ENCODE results near the gene HSD3B2. TPM values are rescaled to one million over a fixed set of nuclear protein-coding genes. Genes with fewer than 3 reads are reported as not detected.

Gene HSD3B2
- total and polyA plus RNA-seq, 4 donors, result 0.29 TPM; not detected in 3

DNA sequence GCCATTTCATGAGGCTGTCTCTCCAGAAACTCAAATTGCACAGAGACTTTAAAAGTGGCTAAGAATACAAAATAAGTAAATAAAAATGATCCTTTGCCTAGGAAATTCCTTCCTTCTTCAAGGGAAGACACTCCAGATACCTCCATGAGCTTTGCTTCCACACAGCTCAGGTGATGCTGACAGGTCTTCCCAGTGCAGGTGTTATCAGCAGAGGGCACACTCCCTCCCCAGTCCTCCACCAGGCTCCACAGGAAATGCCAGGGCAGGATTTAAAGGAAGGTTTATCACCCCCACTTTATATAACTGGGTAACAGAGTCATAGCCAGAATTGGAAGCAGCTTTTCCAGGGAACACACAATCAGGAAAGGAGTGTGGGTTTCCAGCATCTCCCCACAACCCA, 5.7 kb downstream of the HSD3B2 start:
- H3K4me1 ChIP-seq (ENCODE audit: control insufficient read depth, insufficient read depth, low read length), result no peaks in the 10 kb centered on the region
- no peak for DNase-seq (ENCODE audit: low read depth in 4 of 6, low spot score in 6 of 6)
- no peaks in the 10 kb centered on the region for H3K36me3 ChIP-seq (ENCODE audit: control insufficient read depth, insufficient read depth, low read length)
- no peaks in the 10 kb centered on the region for H3K27me3 ChIP-seq (ENCODE audit: control insufficient read depth, insufficient read depth, low read length)
- no peaks in the 10 kb centered on the region for H3K9me3 ChIP-seq (ENCODE audit: control insufficient read depth, insufficient read depth, low read length)
- no peak overlapping the region for H3K27ac ChIP-seq (ENCODE audit: low read depth, low read length)
- no peak overlapping the region for H3K4me3 ChIP-seq (ENCODE audit: low read depth, low read length)

DNA sequence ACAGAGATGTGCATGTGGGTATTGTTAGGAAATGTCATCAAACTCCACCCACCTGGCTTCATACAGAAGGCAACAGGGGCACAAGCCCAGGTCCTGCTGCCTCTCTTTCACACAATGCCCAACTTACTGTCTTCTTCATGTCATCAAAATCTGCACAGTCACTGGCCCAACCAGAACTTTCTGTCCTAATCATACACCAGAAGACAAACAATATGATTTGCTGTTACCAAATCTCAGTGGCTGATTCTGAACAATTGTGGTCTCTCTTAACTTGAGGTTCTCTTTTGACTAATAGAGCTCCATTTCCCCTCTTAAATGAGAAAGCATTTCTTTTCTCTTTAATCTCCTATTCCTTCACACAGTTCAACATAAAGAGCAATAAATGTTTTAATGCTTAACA, 7.7 kb downstream of the HSD3B2 start:
- Histone ChIP-seq H3K27ac (ENCODE audit: low read depth, low read length) (no peak overlapping the region), H3K4me1 (ENCODE audit: control insufficient read depth, insufficient read depth, low read length) (no peaks in the 10 kb centered on the region), H3K4me3 (ENCODE audit: low read depth, low read length) (no peak overlapping the region), H3K9me3 (ENCODE audit: control insufficient read depth, insufficient read depth, low read length) (no peaks in the 10 kb centered on the region), H3K27me3 (ENCODE audit: control insufficient read depth, insufficient read depth, low read length) (no peaks in the 10 kb centered on the region), H3K36me3 (ENCODE audit: control insufficient read depth, insufficient read depth, low read length) (no peaks in the 10 kb centered on the region)
- DNase-seq (ENCODE audit: low read depth in 4 of 6, low spot score in 6 of 6), result no peak

DNA sequence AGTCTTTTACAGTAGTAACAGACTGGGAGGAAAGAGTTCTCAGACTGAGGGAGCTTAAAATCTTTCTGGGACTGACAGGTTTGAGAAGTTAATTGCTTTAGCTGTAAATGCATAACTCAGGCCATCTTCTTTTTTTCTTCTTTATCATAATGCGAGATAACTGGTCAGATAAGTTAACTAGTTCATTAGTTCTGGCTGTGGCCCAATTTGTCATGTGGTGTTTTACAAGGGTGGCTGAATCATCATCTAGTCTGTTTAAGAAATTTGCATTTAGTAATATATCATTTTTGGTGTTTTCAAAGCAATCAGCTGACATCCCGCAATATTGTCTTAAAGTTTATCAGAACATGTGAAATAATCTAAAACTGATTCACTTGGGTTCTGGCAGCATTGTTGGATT, 14.0 kb downstream of the HSD3B2 start:
- no peaks in the 10 kb centered on the region for H3K27me3 ChIP-seq (ENCODE audit: control insufficient read depth, insufficient read depth, low read length)
- H3K27ac ChIP-seq (ENCODE audit: low read depth, low read length), result no peak overlapping the region
- H3K4me1 ChIP-seq (ENCODE audit: control insufficient read depth, insufficient read depth, low read length), result no peaks in the 10 kb centered on the region
- DNase-seq (ENCODE audit: low read depth in 4 of 6, low spot score in 6 of 6), result no peak
- H3K9me3 ChIP-seq (ENCODE audit: control insufficient read depth, insufficient read depth, low read length), result no peaks in the 10 kb centered on the region
- no peak overlapping the region for H3K4me3 ChIP-seq (ENCODE audit: low read depth, low read length)
- no peaks in the 10 kb centered on the region for H3K36me3 ChIP-seq (ENCODE audit: control insufficient read depth, insufficient read depth, low read length)
- WGBS (ENCODE audit: insufficient coverage), result no CpG with 5 or more reads among the region's 2 CpGs

DNA sequence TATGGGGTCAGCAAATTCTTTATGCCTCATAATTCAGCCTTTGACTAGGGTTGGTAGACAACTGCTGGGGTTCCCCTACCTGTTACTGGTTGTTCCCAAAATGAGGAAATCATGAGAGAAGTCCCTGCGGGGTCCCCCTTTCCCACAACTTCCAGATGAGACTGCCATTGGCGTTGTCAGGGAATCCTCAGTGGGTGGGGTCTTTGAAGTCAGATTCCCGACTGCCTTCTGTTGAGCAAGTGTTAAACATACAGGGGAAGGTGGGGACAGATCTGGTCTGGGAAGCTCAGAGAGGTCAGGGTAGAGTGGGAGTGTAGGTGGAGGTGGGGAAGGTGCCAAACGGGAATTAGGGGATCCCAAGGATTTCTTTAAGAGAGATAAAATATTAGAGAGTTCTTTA, 14.7 kb downstream of the HSD3B2 start:
- Histone ChIP-seq H3K4me3 (ENCODE audit: low read depth, low read length) (no peak overlapping the region), H3K27me3 (ENCODE audit: control insufficient read depth, insufficient read depth, low read length) (no peaks in the 10 kb centered on the region), H3K36me3 (ENCODE audit: control insufficient read depth, insufficient read depth, low read length) (no peaks in the 10 kb centered on the region), H3K27ac (ENCODE audit: low read depth, low read length) (no peak overlapping the region), H3K4me1 (ENCODE audit: control insufficient read depth, insufficient read depth, low read length) (no peaks in the 10 kb centered on the region), H3K9me3 (ENCODE audit: control insufficient read depth, insufficient read depth, low read length) (no peaks in the 10 kb centered on the region)
- 56% methylated on average over 2 of the region's 4 CpGs for WGBS (ENCODE audit: insufficient coverage)
- DNase-seq (ENCODE audit: low read depth in 4 of 6, low spot score in 6 of 6), result no peak

DNA sequence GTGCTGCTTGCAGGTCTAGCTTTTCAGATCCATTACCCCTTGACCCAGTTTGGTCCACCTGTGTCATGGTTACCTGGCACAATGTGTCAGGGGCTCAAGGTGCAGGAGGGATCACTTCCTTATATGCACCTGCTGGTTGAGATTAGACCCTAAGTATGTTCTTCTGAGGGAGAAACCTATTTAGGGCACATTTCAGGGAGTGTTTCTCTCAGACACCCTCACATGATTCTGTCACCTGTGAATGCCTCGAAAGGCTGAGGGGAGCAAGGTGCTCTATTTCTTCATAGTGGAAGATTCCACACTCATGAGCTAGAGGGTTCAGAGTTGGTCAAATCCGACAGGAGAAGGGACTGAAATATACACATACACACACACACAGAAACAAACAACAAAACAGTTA, 15.5 kb downstream of the HSD3B2 start:
- WGBS (ENCODE audit: insufficient coverage), result 100% methylated on average over 1 of the region's 2 CpGs
- Histone ChIP-seq H3K27me3 (ENCODE audit: control insufficient read depth, insufficient read depth, low read length) (no peaks in the 10 kb centered on the region), H3K4me1 (ENCODE audit: control insufficient read depth, insufficient read depth, low read length) (no peaks in the 10 kb centered on the region), H3K4me3 (ENCODE audit: low read depth, low read length) (no peak overlapping the region), H3K27ac (ENCODE audit: low read depth, low read length) (no peak overlapping the region), H3K9me3 (ENCODE audit: control insufficient read depth, insufficient read depth, low read length) (no peaks in the 10 kb centered on the region), H3K36me3 (ENCODE audit: control insufficient read depth, insufficient read depth, low read length) (no peaks in the 10 kb centered on the region)
- no peak for DNase-seq (ENCODE audit: low read depth in 4 of 6, low spot score in 6 of 6)

DNA sequence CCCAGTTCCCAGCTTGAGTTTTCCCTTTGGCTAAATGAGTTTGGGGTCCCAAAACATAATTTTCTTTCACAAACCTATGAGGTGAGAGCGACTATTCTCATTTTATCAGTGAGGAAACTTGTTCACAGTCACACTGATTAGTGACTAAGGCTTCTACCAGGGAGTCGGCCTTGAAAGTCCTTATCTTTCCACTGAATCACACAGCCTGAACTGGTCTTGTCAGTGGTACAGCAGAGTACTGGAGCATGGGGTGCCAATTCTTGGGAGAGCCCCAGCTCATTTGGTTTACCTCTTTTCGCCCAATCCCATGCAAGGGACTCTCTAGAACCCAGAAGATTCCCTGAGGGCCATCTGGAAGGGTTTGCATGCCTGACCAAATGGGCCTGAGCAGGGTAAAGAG, 16.9 kb downstream of the HSD3B2 start:
- no peak for DNase-seq (ENCODE audit: low read depth in 4 of 6, low spot score in 6 of 6)
- Histone ChIP-seq H3K4me1 (ENCODE audit: control insufficient read depth, insufficient read depth, low read length) (no peaks in the 10 kb centered on the region), H3K27me3 (ENCODE audit: control insufficient read depth, insufficient read depth, low read length) (no peaks in the 10 kb centered on the region), H3K4me3 (ENCODE audit: low read depth, low read length) (no peak overlapping the region), H3K27ac (ENCODE audit: low read depth, low read length) (no peak overlapping the region), H3K9me3 (ENCODE audit: control insufficient read depth, insufficient read depth, low read length) (no peaks in the 10 kb centered on the region), H3K36me3 (ENCODE audit: control insufficient read depth, insufficient read depth, low read length) (no peaks in the 10 kb centered on the region)
- 100% methylated on average over 1 of the region's 3 CpGs for WGBS (ENCODE audit: insufficient coverage)

DNA sequence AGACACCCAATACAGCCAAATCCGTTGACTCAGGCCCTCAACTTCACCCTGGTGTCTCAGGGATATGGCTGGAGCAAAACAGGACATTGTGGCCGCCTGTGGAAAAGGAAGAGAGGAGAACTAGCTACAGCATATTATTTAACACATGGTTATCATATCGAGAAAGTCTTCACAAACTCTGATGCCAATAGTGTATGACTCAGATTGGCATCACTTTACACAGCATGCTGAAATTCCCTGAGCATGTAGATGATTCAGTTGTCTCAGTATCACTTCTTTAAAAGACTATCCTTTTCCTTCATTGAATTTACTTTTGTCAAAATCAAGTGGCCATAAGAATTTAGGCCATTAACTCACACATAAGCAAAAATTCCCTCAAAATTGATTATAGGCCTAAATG, 20.1 kb downstream of the HSD3B2 start:
- Histone ChIP-seq H3K27ac (ENCODE audit: low read depth, low read length) (no peak overlapping the region), H3K27me3 (ENCODE audit: control insufficient read depth, insufficient read depth, low read length) (no peaks in the 10 kb centered on the region), H3K4me3 (ENCODE audit: low read depth, low read length) (no peak overlapping the region), H3K4me1 (ENCODE audit: control insufficient read depth, insufficient read depth, low read length) (no peaks in the 10 kb centered on the region), H3K9me3 (ENCODE audit: control insufficient read depth, insufficient read depth, low read length) (no peaks in the 10 kb centered on the region), H3K36me3 (ENCODE audit: control insufficient read depth, insufficient read depth, low read length) (no peaks in the 10 kb centered on the region)
- no CpG with 5 or more reads among the region's 3 CpGs for WGBS (ENCODE audit: insufficient coverage)
- no peak for DNase-seq (ENCODE audit: low read depth in 4 of 6, low spot score in 6 of 6)

DNA sequence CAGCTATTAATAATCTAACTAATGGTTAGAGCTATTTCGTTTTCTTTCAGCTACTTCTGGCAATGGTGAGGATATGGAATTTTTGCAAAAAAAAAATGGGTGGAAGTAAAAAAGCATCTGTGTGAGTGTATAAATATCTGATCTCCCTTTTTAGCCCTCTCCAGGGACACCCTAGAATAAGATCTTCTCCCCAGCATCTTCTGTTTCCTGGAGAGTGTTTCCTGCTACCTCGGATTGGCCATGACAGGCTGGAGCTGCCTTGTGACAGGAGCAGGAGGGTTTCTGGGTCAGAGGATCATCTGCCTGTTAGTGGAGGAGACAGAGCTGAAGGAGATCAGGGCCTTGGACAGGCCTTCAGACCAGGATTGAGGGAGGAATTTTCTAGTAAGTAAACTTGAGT, 23.8 kb downstream of the HSD3B2 start:
- WGBS (ENCODE audit: insufficient coverage), result 60% methylated on average over 1 of the region's 2 CpGs
- H3K27ac ChIP-seq (ENCODE audit: low read depth, low read length), result no peak overlapping the region
- H3K9me3 ChIP-seq (ENCODE audit: control insufficient read depth, insufficient read depth, low read length), result no peaks in the 10 kb centered on the region

DNA sequence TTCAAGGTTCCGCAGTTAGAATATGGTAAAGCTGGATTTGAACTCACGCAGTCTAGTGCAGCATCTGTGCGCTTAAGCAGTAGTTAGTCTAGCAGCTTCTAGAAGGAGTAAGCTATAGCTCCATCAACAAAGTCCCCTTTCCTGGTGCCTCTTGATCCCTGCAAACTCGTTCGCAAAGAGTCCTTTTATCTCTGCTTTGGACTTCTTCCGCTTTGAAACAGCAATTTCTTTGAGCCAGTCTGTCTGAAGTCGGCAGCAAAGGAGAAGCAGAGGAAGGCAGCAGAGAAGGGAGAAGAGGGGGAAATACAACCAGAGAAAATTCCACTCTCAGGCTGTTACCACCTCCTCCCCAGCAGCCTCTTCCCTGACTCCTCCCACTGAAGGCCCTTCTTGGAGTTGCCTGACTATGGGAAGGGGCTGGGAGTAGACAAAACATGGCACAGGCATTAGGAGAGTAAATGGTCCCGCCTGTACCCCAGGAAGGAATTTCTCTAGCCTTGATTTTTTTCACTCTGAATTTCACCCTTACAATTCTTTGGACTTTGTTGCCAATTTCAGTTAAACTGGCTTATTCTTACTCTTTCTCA, 25.9 kb downstream of the HSD3B2 start:
- 57% methylated on average over 3 of the region's 8 CpGs for WGBS (ENCODE audit: insufficient coverage)
- no peaks in the 10 kb centered on the region for H3K27me3 ChIP-seq (ENCODE audit: control insufficient read depth, insufficient read depth, low read length)
- H3K27ac ChIP-seq (ENCODE audit: low read depth, low read length), result no peak overlapping the region
- H3K4me1 ChIP-seq (ENCODE audit: control insufficient read depth, insufficient read depth, low read length), result no peaks in the 10 kb centered on the region
- H3K4me3 ChIP-seq (ENCODE audit: low read depth, low read length), result no peak overlapping the region
- DNase-seq (ENCODE audit: low read depth in 4 of 6, low spot score in 6 of 6), result peak in 1 of 6 donors; percentile 10
- no peaks in the 10 kb centered on the region for H3K36me3 ChIP-seq (ENCODE audit: control insufficient read depth, insufficient read depth, low read length)
- no peaks in the 10 kb centered on the region for H3K9me3 ChIP-seq (ENCODE audit: control insufficient read depth, insufficient read depth, low read length)

More for the DNA sequence above, 23.8 kb downstream of the HSD3B2 start:
- Histone ChIP-seq H3K36me3 (ENCODE audit: control insufficient read depth, insufficient read depth, low read length) (no peaks in the 10 kb centered on the region), H3K4me1 (ENCODE audit: control insufficient read depth, insufficient read depth, low read length) (no peaks in the 10 kb centered on the region), H3K27me3 (ENCODE audit: control insufficient read depth, insufficient read depth, low read length) (no peaks in the 10 kb centered on the region), H3K4me3 (ENCODE audit: low read depth, low read length) (no peak overlapping the region)
- no peak for DNase-seq (ENCODE audit: low read depth in 4 of 6, low spot score in 6 of 6)

DNA sequence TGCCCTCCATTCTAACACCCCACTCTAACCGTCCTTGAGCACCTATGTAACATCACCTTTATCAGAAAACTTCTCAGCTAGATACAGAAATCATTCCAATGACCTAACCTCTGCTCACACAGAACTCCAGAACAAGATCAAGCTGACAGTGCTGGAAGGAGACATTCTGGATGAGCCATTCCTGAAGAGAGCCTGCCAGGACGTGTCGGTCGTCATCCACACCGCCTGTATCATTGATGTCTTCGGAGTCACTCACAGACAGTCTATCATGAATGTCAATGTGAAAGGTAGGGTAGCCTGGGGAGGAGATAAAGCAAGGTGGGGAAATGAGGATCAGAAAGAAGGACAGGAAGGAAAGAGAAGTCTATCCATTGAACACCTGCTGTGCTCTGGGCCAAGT, 27.8 kb downstream of the HSD3B2 start:
- Histone ChIP-seq H3K4me3 (ENCODE audit: low read depth, low read length) (no peak overlapping the region), H3K9me3 (ENCODE audit: control insufficient read depth, insufficient read depth, low read length) (no peaks in the 10 kb centered on the region), H3K27me3 (ENCODE audit: control insufficient read depth, insufficient read depth, low read length) (no peaks in the 10 kb centered on the region), H3K4me1 (ENCODE audit: control insufficient read depth, insufficient read depth, low read length) (no peaks in the 10 kb centered on the region), H3K36me3 (ENCODE audit: control insufficient read depth, insufficient read depth, low read length) (no peaks in the 10 kb centered on the region), H3K27ac (ENCODE audit: low read depth, low read length) (no peak overlapping the region)
- WGBS (ENCODE audit: insufficient coverage), result 96% methylated on average over 6 of the region's 6 CpGs
- DNase-seq (ENCODE audit: low read depth in 4 of 6, low spot score in 6 of 6), result no peak

Data from spinal cord (tissue), 10 donors.